OCI-LY7 (cell line): ENCODE data around the gene OR5H15. TPM values are rescaled to one million over a fixed set of nuclear protein-coding genes. Genes with fewer than 3 reads are reported as not detected.

Experiments used
- BruUV-seq: library from RNA; stranded (reverse); fragments of 400-500 nt; replicated peaks from 2 replicates; lab custom pipeline; 2021; lab: Mats Ljungman, UMichigan
- CTCF ChIA-PET: fragments of 300-600 bp; sonication (Branson Sonifier 250); formaldehyde crosslinking; loops from one replicate; lab custom pipeline; 2022; ENCODE audit warnings: antibody characterized with exemption; ENCODE audit not compliant: unreplicated experiment; lab: Charles Lee
- POLR2A ChIA-PET: fragments of 300-600 bp; sonication (Branson Sonifier 250); formaldehyde crosslinking; loops from one replicate; lab custom pipeline; 2022; ENCODE audit warnings: antibody characterized with exemption; lab: Charles Lee
- DNase-seq: peaks from one replicate; pipeline ENCODE4 v3.0.0-alpha.2; 2015; ENCODE audit warnings: low spot score
- H2AFZ ChIP-seq: fragments of 200-600 bp; sonication (generic), shearing (Covaris generic); 2 replicates; pipeline ENCODE4 v1.6.1; 2014; ENCODE audit warnings: mild to moderate bottlenecking, antibody characterized with exemption, low read length, moderate library complexity
- H3K27ac ChIP-seq: fragments of 200-600 bp; sonication (generic); 2 replicates; pipeline ENCODE4 v1.5.1; 2014; ENCODE audit warnings: mixed run types, low read depth, mild to moderate bottlenecking, moderate library complexity, low read length, inconsistent platforms; ENCODE audit not compliant: poor library complexity, severe bottlenecking
- H3K36me3 ChIP-seq: fragments of 200-600 bp; sonication (generic); 2 replicates; pipeline ENCODE4 v1.6.1; 2014; ENCODE audit warnings: mild to moderate bottlenecking, antibody characterized with exemption, low read length, moderate library complexity, mixed read lengths; ENCODE audit not compliant: insufficient read depth
- H3K4me1 ChIP-seq: fragments of 200-600 bp; sonication (generic); 2 replicates; pipeline ENCODE4 v1.5.1; 2014; ENCODE audit warnings: mild to moderate bottlenecking, low read length; ENCODE audit not compliant: insufficient read depth, poor library complexity, severe bottlenecking
- H3K4me2 ChIP-seq: fragments of 200-600 bp; sonication (generic); 2 replicates; pipeline ENCODE4 v1.6.1; 2014; ENCODE audit warnings: mild to moderate bottlenecking, low read length
- H3K4me3 ChIP-seq: fragments of 200-600 bp; sonication (generic); 2 replicates; pipeline ENCODE4 v1.5.1; 2014; ENCODE audit warnings: mild to moderate bottlenecking, low read depth, low read length; ENCODE audit not compliant: poor library complexity, severe bottlenecking
- H3K79me2 ChIP-seq: fragments of 200-600 bp; sonication (generic); 2 replicates; pipeline ENCODE4 v1.6.1; 2016; ENCODE audit warnings: low read depth, mild to moderate bottlenecking, low read length, moderate library complexity, mixed read lengths; ENCODE audit not compliant: insufficient read depth
- H3K9me2 ChIP-seq: fragments of 200-600 bp; sonication (generic); 2 replicates; pipeline ENCODE4 v1.6.1; 2016; ENCODE audit warnings: mild to moderate bottlenecking, low read length, mixed read lengths; ENCODE audit not compliant: insufficient read depth
- H3K9me3 ChIP-seq: fragments of 200-600 bp; sonication (generic); 2 replicates; pipeline ENCODE4 v1.6.1; 2014; ENCODE audit warnings: mild to moderate bottlenecking, mixed run types, low read length, mixed read lengths
- H4K20me1 ChIP-seq: fragments of 200-600 bp; sonication (generic); 2 replicates; pipeline ENCODE4 v1.6.1; 2014; ENCODE audit warnings: mild to moderate bottlenecking, antibody characterized with exemption, low read length, moderate library complexity, mixed read lengths; ENCODE audit not compliant: insufficient read depth
- EZH2phosphoT487 ChIP-seq: fragments of 200-600 bp; sonication (generic); IDR thresholded peaks from 2 replicates; pipeline ENCODE4 v1.6.1; 2018; ENCODE audit warnings: low read depth, borderline replicate concordance, mild to moderate bottlenecking, mixed run types, antibody characterized with exemption, low read length, moderate library complexity, mixed read lengths
- intact Hi-C: fragments of 100-400 bp; cut with micrococcal nuclease; formaldehyde crosslinking; loops from one replicate; pipeline ENCODE4 v1.10.0; 2022; ENCODE audit not compliant: unreplicated experiment
- total RNA-seq, 2 experiments: library from RNA; depleted of rRNA in 1 of 2; stranded (reverse); fragments of >200 nt in 1 of 2; shearing (Covaris generic) in 1 of 2; gene quantifications; 2 replicates each; pipeline ENCODE4 v1.2.3, GENCODE V29; 2014 to 2022
- TF ChIP-seq, protein P1 (sequence below): fragments of 200-600 bp; sonication (generic); conservative IDR thresholded peaks from 2 replicates; pipeline ENCODE4 v1.5.1; 2014; ENCODE audit warnings: mild to moderate bottlenecking, antibody characterized with exemption, low read length, moderate library complexity, mixed read lengths

OR5H15 gene
- total RNA-seq, 2 experiments from 2014 or later, result not detected

DNA sequence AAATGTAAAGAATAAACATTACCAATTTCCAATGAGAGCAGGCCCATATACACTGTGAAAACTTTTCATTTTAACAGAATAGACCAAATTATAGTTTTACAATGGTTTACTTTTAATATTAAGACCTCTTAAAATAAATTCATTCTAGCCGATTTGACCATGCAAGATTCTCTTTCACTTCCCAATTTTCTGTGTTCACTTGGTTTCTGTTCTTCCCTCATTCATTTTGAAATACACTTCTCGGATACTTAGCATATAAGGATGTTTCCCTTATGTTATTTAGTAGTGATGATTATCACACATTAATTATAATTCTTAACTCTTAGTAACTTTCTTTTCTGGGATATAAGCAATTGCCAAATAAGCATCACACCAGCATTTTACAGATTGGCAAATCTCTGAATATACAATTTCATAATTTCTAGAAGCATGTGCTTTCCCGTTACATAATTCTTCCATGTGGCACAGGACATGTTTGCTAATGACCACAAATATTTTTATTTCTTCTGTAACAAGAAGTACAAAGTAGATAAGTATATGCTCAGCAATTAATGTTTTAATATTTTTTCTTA lies 13.9 kb downstream of the OR5H15 start:
- no peaks in the 10 kb centered on the region for H3K4me1 ChIP-seq
- intact Hi-C loops, result no loop called here
- ChIA-PET CTCF (no interaction called here), POLR2A (no interaction called here)
- no peaks in the 10 kb centered on the region for H3K79me2 ChIP-seq
- no peaks in the 10 kb centered on the region for H3K36me3 ChIP-seq
- no peak overlapping the region for H3K4me2 ChIP-seq
- no peak for TF ChIP-seq EZH2phosphoT487
- TF ChIP-seq, protein P1, sequence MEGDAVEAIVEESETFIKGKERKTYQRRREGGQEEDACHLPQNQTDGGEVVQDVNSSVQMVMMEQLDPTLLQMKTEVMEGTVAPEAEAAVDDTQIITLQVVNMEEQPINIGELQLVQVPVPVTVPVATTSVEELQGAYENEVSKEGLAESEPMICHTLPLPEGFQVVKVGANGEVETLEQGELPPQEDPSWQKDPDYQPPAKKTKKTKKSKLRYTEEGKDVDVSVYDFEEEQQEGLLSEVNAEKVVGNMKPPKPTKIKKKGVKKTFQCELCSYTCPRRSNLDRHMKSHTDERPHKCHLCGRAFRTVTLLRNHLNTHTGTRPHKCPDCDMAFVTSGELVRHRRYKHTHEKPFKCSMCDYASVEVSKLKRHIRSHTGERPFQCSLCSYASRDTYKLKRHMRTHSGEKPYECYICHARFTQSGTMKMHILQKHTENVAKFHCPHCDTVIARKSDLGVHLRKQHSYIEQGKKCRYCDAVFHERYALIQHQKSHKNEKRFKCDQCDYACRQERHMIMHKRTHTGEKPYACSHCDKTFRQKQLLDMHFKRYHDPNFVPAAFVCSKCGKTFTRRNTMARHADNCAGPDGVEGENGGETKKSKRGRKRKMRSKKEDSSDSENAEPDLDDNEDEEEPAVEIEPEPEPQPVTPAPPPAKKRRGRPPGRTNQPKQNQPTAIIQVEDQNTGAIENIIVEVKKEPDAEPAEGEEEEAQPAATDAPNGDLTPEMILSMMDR, result no peak
- no peaks in the 10 kb centered on the region for H3K9me2 ChIP-seq
- no peaks in the 10 kb centered on the region for H4K20me1 ChIP-seq
- no peak overlapping the region for H3K27ac ChIP-seq
- no peaks in the 10 kb centered on the region for H3K9me3 ChIP-seq
- no TSS peak for BruUV-seq
- DNase-seq, result no peak
- H3K4me3 ChIP-seq, result no peak overlapping the region
- no peak overlapping the region for H2AFZ ChIP-seq

DNA sequence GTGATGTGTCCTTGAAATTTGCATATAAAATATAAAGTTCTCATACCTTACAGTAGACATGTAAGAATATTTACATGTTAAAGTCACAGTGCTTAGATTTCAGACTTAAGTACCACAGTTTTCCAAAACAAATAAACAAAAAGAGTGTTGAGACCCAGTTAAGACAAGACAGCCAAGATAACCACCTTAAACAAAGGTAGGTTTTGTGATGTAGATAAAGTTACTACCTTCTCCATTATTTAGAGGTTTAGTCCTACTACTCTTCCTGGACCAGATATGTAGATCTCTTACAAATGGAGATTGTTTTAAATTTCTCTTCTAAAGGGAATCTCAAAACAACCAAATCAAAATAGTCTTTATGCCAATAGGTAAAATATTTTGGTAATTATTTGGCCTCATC lies 15.7 kb downstream of the OR5H15 start:
- CTCF ChIA-PET, result no interaction called here

DNA sequence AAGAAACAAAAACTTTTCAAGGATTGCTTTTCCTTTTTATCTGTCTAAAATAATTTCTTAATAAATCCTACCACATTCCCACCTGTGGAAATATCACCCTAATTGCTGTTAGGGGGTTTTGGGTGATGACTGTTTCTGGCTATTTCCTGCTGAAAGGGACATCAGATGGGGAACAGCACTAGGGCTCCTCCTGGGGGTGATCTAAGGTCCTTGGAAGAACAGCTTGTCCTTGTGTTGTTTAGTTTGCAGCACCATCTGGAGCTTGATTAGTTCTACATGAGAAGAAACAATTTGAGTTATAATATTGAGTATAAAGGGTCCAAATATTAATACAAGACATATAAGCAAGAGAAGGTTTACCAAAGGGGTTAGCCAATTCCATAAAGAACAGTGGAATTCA lies 18.7 kb downstream of the OR5H15 start:
- Histone ChIP-seq H3K79me2 (no peaks in the 10 kb centered on the region), H3K27ac (no peak overlapping the region), H2AFZ (no peak overlapping the region), H3K4me3 (no peak overlapping the region), H3K4me1 (no peaks in the 10 kb centered on the region), H3K36me3 (no peaks in the 10 kb centered on the region), H3K9me2 (no peaks in the 10 kb centered on the region), H3K9me3 (no peaks in the 10 kb centered on the region), H3K4me2 (no peak overlapping the region), H4K20me1 (no peaks in the 10 kb centered on the region)
- POLR2A ChIA-PET, result no interaction called here
- TF ChIP-seq EZH2phosphoT487, result no peak
- TF ChIP-seq, protein P1, result no peak; the same call in 1 of the 2 replicates
- no peak for DNase-seq
- intact Hi-C loops, result no loop called here
- BruUV-seq, result no TSS peak
- CTCF ChIA-PET, result no interaction called here

More for the DNA sequence above, 15.7 kb downstream of the OR5H15 start:
- POLR2A ChIA-PET, result interaction anchor here (0.6 kb wide), 1 partner anchor 131 kb away, joined by 3 read pairs; no protein-coding TSS in a partner anchor
- no peaks in the 10 kb centered on the region for H3K9me3 ChIP-seq
- no peak overlapping the region for H3K27ac ChIP-seq
- TF ChIP-seq, protein P1, result no peak
- TF ChIP-seq EZH2phosphoT487, result no peak
- H3K4me2 ChIP-seq, result no peak overlapping the region
- no TSS peak for BruUV-seq
- no peak for DNase-seq
- no peak overlapping the region for H3K4me3 ChIP-seq
- H4K20me1 ChIP-seq, result no peaks in the 10 kb centered on the region
- intact Hi-C loops, result no loop called here
- no peak overlapping the region for H2AFZ ChIP-seq
- no peaks in the 10 kb centered on the region for H3K79me2 ChIP-seq
- no peaks in the 10 kb centered on the region for H3K9me2 ChIP-seq
- no peaks in the 10 kb centered on the region for H3K4me1 ChIP-seq
- H3K36me3 ChIP-seq, result no peaks in the 10 kb centered on the region
